Renal cortex interstitium (tissue), 11 donors: ENCODE results near the gene ARHGAP24. TPM values are rescaled to one million over a fixed set of nuclear protein-coding genes. Genes with fewer than 3 reads are reported as not detected.

Source experiments
- DNase-seq, 11 donors: peaks; one replicate each; pipeline ENCODE4 v3.0.0-alpha.2; 2013; ENCODE audit warnings: low read depth in 9 of 11, low spot score in 4 of 11; ENCODE audit errors: extremely low read depth in 1 of 11
- polyA plus RNA-seq, 3 donors: library from polyadenylated mRNA; unstranded; fragments of 120-200 nt; gene quantifications; one replicate each; pipeline ENCODE4 v1.2.1, GENCODE V29; 2013; ENCODE audit not compliant: insufficient read length in 3 of 3

ARHGAP24 gene
- polyA plus RNA-seq, 3 donors: 101 to 124 (median 118) TPM

DNA sequence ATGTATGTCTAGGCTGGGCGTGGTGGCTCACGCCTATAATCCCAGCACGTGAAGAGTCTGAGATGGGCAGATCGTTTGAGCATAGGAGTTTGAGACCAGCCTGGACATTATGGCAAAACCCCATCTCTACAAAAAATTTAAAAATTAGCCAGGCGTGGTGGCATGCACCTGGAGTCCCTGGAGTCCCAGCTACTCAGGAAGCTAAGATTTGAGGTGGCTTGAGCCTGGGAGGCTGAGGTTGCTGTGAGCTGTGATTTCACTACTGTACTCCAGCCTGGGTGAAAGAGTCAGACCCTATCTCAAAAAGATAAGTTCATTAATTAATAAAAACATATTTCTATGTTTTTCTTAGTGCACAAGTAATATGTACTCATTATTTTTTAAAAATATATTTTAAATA, 238.1 kb downstream of the ARHGAP24 start:
- DNase-seq: no peak

DNA sequence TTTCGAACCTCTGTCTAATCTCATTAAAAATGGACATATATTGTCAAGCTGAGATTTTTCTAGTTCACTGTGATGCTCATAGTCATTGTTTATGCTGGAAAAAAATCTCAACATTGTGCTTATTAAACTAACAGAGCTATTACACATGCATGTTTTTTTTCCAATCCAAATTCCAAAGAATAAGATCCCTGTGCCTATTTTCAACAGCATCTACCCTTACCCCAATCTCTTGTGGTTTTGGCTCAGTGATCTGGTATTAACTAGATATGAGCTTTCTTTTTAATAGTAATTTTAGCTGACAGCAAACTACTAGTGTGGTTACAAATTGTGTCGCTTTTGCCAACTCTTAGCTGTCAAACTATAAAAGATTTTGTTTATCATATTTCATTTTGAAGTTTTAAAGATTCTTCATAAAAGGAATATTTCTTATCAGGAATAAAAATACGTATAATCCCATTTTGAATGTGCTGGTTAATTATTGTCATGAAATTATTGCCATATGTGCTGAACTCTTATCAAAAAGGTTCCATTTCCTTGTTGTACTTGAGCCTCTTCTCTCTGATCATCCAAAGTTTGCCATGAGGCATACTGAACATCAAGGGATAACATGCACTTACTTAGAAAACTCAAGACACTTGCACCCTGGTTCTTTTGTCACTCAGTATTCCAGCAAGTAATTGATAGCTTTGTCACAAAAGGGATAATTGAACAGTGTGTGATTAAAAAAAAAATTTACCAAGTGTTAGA, 241.2 kb downstream of the ARHGAP24 start:
- no peak for DNase-seq

DNA sequence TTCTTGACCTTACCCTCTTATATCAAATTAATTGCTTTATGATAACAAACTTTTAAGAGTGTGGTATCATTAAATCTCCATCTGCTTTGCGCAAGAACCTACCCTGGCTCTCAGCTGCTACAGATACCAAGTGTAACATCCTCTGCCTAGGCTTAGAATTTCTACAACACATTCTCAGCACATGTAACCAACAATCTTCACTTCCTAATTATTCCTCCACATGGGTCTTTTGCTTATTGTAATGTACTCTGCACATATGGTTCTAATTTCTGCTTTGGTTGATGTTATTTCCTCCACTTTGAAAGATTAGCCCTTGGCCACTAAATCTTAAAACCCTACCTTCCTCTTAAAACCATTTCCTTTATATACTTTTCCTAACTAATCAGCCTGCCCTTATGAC, 242.4 kb downstream of the ARHGAP24 start:
- DNase-seq: no peak

DNA sequence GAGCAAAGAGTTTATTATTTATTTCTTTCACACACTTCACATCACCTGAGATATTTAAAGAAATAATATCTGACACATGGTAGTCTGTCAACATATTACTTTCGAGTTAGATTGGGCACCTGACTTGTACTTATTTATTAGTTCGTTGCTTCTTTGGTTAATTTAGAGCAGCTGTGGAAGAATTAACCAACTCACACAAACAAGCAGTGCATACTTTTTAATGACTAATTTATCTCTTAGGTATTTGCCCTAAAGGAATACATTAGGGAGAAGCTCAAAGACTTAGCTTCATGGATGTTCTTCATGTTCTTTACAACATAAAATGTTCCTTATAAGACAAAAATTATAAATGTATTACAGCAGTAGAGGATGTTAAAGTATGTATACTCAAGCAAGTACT, 242.9 kb downstream of the ARHGAP24 start:
- DNase-seq: no peak

DNA sequence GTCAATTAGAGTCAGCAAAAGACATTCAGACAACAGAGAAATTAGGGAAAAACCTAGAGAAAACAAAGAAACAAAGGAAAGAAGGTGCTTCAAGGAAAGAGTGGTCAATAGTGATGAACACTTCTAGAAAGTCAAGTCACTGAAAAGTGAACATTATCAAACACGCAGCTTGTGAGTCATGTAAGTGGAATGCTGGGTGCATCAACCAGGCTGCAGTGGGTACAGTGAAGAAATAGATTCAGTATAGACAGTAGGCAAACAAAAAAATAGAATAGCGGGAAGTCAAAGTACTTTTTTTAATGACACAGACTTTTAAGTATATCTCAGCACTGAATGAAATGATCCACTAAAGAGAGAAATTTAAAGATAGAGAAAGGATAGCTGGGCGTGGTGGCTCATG, 245.8 kb downstream of the ARHGAP24 start:
- no peak for DNase-seq

DNA sequence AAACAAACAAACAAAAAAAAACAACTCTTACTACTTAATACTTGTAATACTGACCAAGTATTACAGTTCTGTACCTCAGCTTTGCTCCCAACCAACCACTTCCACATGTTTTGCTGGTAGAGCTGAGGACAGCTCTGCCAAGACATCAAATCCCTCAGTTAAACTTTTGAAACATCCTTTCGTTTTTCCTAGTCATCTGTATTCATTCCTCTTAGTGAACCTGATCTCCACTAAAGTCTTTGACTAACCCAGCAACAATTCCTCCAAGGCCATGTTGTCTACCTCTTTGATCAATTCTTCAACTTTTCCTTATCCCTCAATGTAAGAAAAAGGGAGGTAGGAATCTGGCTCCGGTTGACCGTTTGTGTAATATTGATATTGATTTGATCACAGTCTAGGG, 247.5 kb downstream of the ARHGAP24 start:
- DNase-seq: no peak

DNA sequence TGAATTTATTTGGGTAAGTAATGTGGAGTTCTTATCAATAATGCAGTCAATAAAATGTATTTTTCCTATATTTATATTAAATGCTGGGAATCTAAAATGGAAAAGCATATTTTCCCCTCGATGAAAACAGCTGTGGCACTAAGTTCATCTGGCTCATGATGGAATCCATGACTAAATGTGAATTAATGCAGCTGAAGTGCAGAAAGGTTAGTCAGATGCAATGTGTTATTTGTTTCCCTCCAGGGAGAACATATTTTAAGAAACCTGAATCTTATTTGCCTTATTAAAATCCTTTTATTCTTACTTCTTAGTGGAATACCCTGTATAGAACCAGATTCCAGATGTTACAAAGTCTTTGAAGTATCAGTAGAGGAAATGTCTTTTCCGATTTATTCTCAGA, 247.9 kb downstream of the ARHGAP24 start:
- no peak for DNase-seq

DNA sequence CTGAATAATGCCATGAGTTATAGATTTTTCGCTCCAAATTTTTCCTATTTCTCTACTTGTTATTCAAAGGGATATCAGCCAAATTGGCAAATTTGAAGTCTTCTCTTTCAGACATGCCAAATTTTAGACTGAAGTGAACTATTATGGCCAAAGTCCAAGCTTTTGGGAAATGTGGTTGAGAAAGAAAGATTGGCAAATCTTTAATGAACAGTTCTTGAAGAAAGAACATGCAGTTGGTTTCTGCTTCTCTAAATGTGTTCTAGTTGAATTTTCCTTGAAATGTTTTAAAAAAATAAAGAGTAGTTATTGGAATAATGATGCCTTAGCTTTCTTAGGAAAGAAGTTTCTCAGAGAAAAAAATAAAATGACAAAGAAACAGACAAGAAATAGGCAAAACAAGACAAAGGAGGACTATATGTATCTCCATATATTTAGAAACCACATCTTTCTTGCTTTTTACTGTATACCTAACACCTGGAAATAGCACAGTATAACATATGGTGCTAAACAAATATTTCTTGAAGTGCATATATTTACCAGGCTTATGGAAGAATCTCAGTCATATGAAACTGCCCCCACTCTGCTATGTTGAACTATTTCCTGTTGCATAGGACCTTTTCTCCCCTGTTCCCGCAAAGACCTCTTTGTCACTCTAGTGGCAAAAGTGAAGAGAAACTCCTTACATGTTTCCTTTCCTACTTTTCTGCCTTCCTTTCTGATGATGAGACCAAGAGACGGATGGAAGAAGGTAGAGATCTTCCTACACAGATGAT, 250.0 kb downstream of the ARHGAP24 start:
- no peak for DNase-seq

DNA sequence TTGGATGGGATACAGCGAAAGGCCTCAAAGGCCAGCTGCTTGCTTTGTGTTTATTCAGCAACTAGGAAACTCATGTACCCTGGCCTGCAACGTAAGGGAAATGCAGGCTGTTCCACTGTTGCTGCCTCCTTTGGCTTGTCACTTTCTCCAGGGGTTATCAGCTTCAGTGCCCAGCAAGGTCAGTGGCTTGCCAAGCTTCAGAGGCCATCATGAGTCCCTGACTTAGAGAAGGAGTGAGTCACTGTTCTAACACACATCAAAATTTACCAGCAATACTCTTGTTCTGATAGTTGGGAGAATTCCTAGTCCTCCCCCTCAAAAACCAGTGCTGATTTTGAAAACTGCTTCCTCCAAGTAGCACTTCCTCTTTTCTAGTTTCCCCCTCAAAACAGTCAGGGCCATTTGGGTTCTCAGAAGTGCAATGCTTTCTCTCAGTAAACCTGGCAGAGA, 250.8 kb downstream of the ARHGAP24 start:
- DNase-seq: no peak

DNA sequence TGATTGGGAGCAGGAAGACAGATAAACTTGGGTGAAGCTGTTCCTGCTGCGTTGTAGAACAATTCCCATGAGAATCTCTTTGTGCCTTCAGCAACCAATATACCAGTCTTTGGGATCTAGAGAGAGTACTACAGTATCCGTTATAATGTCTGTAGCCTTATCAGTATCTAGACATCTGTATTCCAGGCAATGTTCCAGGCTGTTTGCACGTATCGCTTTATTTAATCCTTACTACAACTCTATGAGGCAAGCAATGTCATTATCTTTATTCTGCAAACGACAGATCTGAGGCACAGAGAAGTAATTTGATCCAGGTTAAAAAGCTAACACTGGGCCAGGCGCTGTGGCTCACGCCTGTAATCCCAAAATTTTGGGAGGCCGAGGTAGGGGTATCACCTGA, 251.6 kb downstream of the ARHGAP24 start:
- no peak for DNase-seq

DNA sequence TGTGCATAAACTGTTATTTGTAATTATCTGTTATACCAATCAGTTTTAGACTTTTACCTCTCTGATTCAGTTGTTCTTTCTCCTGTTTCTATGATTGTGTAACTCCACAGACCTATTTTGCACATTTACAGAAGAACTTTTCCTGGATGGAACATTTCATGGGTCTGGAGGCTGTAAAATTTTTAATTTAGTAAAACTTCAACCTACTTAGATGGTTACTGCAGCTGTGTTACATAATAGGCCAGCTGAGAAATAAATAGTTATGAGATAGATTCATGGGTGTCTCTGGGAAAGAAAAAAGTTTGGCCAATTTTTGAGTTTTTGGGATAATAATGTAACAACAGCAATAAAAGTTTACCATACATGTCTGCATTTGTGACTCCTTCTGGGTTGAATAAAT, 253.5 kb downstream of the ARHGAP24 start:
- peak in 1 of 11 donors; percentile 24 for DNase-seq

DNA sequence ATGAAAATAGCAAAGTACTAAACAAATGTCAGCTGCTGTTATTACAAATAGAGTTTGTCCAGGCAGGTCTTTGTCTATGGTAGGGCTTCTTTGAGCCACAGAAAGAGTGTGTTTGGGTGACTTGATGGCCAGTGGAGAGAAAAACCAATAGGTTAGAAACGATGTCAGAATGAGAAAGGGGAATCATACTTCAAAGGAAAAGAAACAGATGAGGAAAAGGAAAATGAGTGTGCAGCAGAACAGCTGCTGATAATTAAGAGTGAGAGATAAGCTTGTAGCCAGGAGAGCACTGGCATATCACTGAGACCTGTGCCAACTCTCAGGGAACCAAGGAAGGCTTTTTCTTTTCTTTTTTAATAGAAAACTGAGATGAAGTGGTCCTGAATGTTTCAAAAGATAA, 257.2 kb downstream of the ARHGAP24 start:
- DNase-seq: no peak

DNA sequence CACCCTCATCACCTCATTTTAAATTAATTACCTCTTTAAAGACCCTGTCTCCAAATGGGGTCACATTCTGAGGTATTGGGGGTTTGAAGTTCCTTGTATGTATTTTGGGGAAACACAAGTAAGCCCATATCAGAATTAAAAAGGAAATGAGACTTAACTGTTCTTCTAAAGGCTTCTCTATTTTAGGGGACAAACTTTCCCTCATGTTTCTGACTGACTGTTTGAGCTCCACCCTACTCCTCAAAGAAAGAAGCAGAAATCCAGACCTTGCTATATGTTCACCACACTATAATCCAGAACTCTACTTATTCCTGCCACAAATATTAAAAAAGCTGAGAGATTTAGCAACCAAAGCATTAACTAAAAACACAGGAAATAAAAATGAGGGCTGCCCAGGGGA, 258.8 kb downstream of the ARHGAP24 start:
- no peak for DNase-seq

DNA sequence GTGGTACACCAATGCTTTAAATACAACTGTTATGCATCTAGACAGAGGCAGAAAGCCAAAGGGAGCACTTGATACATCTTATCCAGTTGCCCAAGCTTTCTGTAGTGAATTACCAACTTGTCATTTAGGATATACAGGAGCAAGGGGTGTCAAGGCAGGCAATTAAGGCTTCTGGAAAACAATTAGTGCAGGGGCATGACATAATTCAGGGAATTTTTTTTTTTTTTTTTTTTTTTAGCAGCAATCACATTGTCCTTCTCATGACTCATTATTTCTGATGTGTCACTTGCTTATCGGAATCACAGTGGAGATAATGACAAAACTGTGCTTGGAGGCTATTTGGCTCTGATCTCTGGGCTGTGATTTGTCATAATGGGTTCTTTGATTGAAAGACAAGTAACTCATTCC, 259.5 kb downstream of the ARHGAP24 start:
- DNase-seq: no peak

DNA sequence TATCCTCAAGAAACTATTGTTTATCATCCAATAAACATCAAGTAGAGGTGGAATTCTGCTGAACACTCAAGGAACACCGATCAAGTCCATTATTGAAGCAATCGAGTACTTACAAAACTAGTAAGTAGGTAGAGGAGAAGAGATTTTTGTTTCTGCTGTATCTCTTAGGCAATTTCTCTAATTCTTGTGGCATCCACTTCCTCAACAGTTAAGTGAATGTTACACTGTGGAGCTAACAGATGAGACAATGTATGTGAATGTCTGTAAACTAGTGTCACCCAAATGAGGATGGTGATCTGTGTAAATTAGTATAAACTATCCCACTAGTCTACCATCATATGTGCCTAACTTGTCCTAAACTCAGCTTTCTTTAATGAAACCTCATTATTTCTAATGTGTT, 261.6 kb downstream of the ARHGAP24 start:
- no peak for DNase-seq

DNA sequence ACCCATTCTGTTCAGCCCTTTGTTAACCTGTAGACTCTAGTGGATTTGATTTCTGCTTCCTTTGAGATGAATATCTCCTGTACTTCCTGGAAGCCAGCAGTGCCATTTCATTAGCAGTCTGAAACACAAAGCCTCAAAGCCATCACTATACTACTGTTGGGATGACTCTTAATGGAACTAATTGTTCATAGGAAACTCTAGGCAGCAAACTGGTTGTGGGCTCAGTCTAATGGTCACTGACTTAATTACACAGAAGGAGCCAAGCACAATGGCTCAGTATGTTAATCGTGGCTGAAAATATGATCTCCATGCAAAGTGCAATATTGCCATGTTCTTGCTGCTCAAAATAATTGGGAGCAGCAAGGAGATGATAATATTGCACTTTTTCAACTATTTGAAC, 262.3 kb downstream of the ARHGAP24 start:
- no peak for DNase-seq

DNA sequence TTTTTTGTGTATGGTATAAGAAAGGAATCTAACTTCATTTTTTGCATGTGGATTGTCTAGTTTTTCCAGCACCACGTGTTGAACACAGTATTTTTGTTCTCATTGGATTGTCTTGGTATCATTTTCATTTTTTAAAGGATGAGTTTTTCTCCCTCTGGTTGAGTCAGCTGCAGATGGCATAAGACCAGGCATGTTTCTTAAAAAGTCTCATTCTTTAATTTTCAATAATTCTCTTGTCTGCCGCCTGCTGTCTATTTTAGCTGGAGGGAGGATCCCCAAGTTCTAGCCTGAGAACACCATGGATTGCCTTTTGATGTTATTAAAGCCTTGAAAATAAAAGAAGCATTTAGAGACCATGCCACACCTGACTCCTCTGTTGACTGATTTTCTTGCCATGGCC, 263.8 kb downstream of the ARHGAP24 start:
- no peak for DNase-seq

DNA sequence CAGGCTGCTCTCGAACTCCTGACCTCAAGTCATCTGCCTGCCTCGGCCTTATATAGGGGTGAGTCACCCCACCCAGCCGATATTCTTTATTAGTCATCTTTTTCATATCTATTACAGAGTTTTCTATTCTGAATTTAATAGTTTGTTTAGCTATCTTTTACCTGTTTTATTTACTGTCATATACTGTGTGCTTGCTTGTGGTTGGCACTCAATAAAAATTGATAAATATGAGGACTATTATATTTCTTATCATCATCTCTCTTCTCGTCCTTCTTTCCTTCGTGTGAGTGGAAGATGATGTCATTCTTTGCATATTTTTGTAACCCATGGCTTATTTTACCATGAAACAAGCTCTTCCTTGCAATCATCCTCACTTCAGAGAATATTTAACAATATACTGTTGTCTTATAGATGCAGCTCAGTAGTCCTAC, 265.5 kb downstream of the ARHGAP24 start:
- no peak for DNase-seq

DNA sequence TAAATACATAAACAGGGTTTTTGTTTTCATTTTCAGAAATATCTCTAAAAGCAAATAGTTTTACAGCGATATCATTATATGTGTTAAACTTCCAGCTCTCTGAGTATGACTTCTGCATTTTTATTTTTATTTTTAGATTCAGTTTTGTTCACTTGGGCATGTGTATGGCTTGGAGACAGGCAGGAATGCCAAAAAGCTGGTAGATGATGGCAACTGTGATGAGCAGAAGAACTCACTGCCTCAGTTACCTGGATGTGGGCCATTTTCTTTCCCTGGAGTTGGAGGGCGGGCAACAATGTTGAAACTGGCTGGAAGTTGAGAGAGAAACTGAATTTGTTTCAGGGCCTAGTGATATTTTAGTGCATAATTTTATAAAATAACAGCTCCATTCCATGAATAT, 266.4 kb downstream of the ARHGAP24 start:
- DNase-seq: no peak

DNA sequence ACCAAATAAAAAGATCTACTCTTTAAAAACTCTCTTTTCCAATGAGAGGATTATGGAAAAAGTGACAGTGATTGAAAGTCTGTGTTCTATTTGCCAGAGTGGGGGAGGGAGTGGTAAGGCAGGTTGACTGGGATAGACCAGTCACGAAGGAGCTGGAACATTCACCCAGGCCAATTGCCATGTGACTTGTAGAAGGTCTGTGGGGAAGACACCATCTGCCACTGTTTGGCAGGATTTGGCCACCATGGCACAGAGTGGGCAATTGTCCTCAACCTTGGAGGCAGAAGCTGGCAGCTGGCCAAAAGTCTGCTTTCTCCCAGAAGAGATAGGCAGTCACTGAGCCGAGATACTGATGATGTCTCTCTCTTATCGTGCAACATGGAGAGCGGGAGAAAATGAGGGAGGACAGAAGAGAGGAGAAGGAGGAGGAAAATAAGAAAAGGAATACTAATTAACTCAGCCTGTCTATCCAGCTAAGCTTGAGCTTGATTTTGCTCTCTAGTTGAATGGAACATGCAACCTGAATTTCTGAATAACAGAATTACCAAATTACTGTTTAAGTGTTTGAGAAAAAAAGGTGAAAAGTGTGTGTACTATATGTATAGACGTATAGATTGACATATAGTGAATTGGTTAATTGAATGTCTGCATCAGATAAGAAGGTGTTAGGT, 267.1 kb downstream of the ARHGAP24 start:
- DNase-seq: no peak
